GM23248 (cell line): ENCODE results near the gene SUPV3L1.

Source experiments
- EZH2 ChIP-seq: fragments of 200-600 bp; sonication (generic); IDR thresholded peaks from 2 replicates; pipeline ENCODE4 v1.6.1; 2018; ENCODE audit warnings: antibody characterized with exemption, mild to moderate bottlenecking; ENCODE audit not compliant: insufficient read depth, poor library complexity, severe bottlenecking
- EZH2phosphoT487 ChIP-seq: fragments of 200-600 bp; sonication (generic); IDR thresholded peaks from 2 replicates; pipeline ENCODE4 v1.6.1; 2018; ENCODE audit warnings: antibody characterized with exemption, moderate library complexity, mild to moderate bottlenecking, low read depth; ENCODE audit not compliant: insufficient read depth

DNA sequence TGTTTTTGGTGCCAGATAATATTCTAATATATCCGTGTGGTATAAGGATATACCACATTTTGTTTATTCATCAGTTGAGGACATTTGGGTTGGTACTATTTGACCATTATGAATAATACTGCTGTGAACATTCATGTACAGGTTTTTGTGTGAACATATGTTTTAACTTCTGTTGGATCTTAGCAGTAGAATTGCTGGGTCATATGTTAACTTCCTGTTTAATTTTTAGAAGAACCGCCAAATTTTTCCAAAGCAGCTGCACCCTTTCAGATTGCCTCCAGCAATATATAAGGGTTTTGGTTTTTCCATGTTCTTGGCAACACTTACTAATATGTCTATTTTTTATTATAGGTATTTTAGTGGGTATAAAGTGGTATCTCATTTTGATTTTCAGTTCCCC lies 33.3 kb upstream of the SUPV3L1 start:
- TF ChIP-seq EZH2phosphoT487 (no peak), EZH2 (no peak)
